Astrocyte (in vitro differentiated cells and primary cell): ENCODE results near the gene CPA2. TPM values are rescaled to one million over a fixed set of nuclear protein-coding genes. Genes with fewer than 3 reads are reported as not detected.
"Not testable (repeated sequence)": the region's sequence is repeated elsewhere in the genome, so short reads cannot be mapped to it uniquely, and the experiment has no call there.

Experiments
- DNase-seq: peaks from one replicate; pipeline ENCODE4 v3.0.0-alpha.2; 2010; ENCODE audit warnings: low read depth
- FAIRE-seq: peaks from 2 replicates; lab custom pipeline; 2011; peaks lifted over from hg19 to GRCh38; lab: Jason Lieb, UNC
- H2AFZ ChIP-seq: 2 replicates; pipeline ENCODE4 v1.6.0; 2012; ENCODE audit warnings: low read depth, low read length, inconsistent platforms
- H3K27ac ChIP-seq: 2 replicates; pipeline ENCODE4 v1.5.1; 2011; ENCODE audit warnings: low read depth, low read length, inconsistent platforms
- H3K27me3 ChIP-seq: 2 replicates; pipeline ENCODE4 v1.6.0; 2011; ENCODE audit warnings: low read length, inconsistent platforms; ENCODE audit not compliant: insufficient read depth
- H3K36me3 ChIP-seq: 2 replicates; pipeline ENCODE4 v1.5.1; 2011; ENCODE audit warnings: low read length, inconsistent platforms; ENCODE audit not compliant: insufficient read depth
- H3K4me1 ChIP-seq: 2 replicates; pipeline ENCODE4 v1.5.1; 2011; ENCODE audit warnings: low read length, inconsistent platforms; ENCODE audit not compliant: insufficient read depth
- H3K4me2 ChIP-seq: 2 replicates; pipeline ENCODE4 v1.6.0; 2012; ENCODE audit warnings: low read length, inconsistent platforms
- H3K4me3 ChIP-seq: 2 replicates; pipeline ENCODE4 v1.5.1; 2011; ENCODE audit warnings: low read depth, mild to moderate bottlenecking, low read length, inconsistent platforms; ENCODE audit not compliant: insufficient read depth
- H3K79me2 ChIP-seq: 2 replicates; pipeline ENCODE4 v1.6.0; 2012; ENCODE audit warnings: mild to moderate bottlenecking, low read length, inconsistent platforms; ENCODE audit not compliant: insufficient read depth
- H3K9ac ChIP-seq: 2 replicates; pipeline ENCODE4 v1.6.0; 2012; ENCODE audit warnings: mild to moderate bottlenecking, low read length, inconsistent platforms
- H3K9me3 ChIP-seq: 2 replicates; pipeline ENCODE4 v1.5.1; 2012; ENCODE audit warnings: low read depth, mild to moderate bottlenecking, low read length, inconsistent platforms; ENCODE audit not compliant: insufficient read depth
- H4K20me1 ChIP-seq: 2 replicates; pipeline ENCODE4 v1.6.0; 2012; ENCODE audit warnings: low read length, inconsistent platforms; ENCODE audit not compliant: insufficient read depth
- H3K27ac Mint-ChIP-seq: one replicate; pipeline ENCODE4 v1.8.0; 2021; ENCODE audit warnings: mild to moderate bottlenecking, mixed read lengths; ENCODE audit not compliant: unreplicated experiment
- H3K27me3 Mint-ChIP-seq: one replicate; pipeline ENCODE4 v1.8.0; 2021; ENCODE audit warnings: low read depth, mixed read lengths; ENCODE audit not compliant: unreplicated experiment
- H3K36me3 Mint-ChIP-seq: one replicate; pipeline ENCODE4 v1.8.0; 2021; ENCODE audit warnings: low read depth, mixed read lengths; ENCODE audit not compliant: unreplicated experiment
- H3K4me1 Mint-ChIP-seq: one replicate; pipeline ENCODE4 v1.8.0; 2021; ENCODE audit warnings: low read depth, mixed read lengths; ENCODE audit not compliant: unreplicated experiment
- H3K4me3 Mint-ChIP-seq: one replicate; pipeline ENCODE4 v1.8.0; 2021; ENCODE audit warnings: mild to moderate bottlenecking, moderate library complexity, mixed read lengths; ENCODE audit not compliant: unreplicated experiment
- H3K9me3 Mint-ChIP-seq: one replicate; pipeline ENCODE4 v1.8.0; 2021; ENCODE audit warnings: mild to moderate bottlenecking, mixed read lengths; ENCODE audit not compliant: unreplicated experiment
- CTCF ChIP-seq: IDR thresholded peaks from 2 replicates; pipeline ENCODE4 v1.5.1; 2011; ENCODE audit warnings: low read depth, mild to moderate bottlenecking, inconsistent platforms, low read length, moderate library complexity; ENCODE audit not compliant: insufficient read depth
- EZH2 ChIP-seq: IDR thresholded peaks from 2 replicates; pipeline ENCODE4 v1.6.1; 2012; ENCODE audit warnings: mild to moderate bottlenecking, low read length, inconsistent platforms; ENCODE audit not compliant: insufficient read depth
- total RNA-seq: library from RNA; stranded (reverse); gene quantifications from 2 replicates; pipeline ENCODE4 v1.2.1, GENCODE V29; 2021

Gene CPA2
- total RNA-seq, 1 donor from 2014 or later, result not detected

GRCh38 chr7:130224210-130224609 is 42.5 kb upstream of the CPA2 start:
- Mint-ChIP-seq H3K4me1 (no peaks in the 10 kb centered on the region), H3K27ac (no peak overlapping the region), H3K27me3 (peaks cover 9% of the 10 kb centered on the region), H3K36me3 (no peaks in the 10 kb centered on the region), H3K4me3 (no peak overlapping the region), H3K9me3 (peaks cover 8% of the 10 kb centered on the region)
- FAIRE-seq, result no peak
- H3K27ac ChIP-seq, result no peak overlapping the region
- H2AFZ ChIP-seq, result no peak overlapping the region
- no peaks in the 10 kb centered on the region for H4K20me1 ChIP-seq
- H3K4me3 ChIP-seq, result no peak overlapping the region
- no peaks in the 10 kb centered on the region for H3K36me3 ChIP-seq
- H3K27me3 ChIP-seq, result no peaks in the 10 kb centered on the region
- no peaks in the 10 kb centered on the region for H3K9me3 ChIP-seq
- no peak for DNase-seq
- no peaks in the 10 kb centered on the region for H3K4me1 ChIP-seq
- no peak overlapping the region for H3K9ac ChIP-seq
- no peak for TF ChIP-seq EZH2
- no peak for TF ChIP-seq CTCF
- no peak overlapping the region for H3K4me2 ChIP-seq
- H3K79me2 ChIP-seq, result no peaks in the 10 kb centered on the region

GRCh38 chr7:130224923-130225322 is 41.7 kb upstream of the CPA2 start:
- H3K4me1 ChIP-seq, H3K4me3 ChIP-seq, H3K9me3 ChIP-seq, H3K79me2 ChIP-seq, H4K20me1 ChIP-seq, H3K4me3 Mint-ChIP-seq, H3K4me1 Mint-ChIP-seq, H3K27me3 Mint-ChIP-seq, H3K9ac ChIP-seq, H3K27ac ChIP-seq, H3K36me3 Mint-ChIP-seq, H3K36me3 ChIP-seq, FAIRE-seq, H3K9me3 Mint-ChIP-seq, H3K27me3 ChIP-seq, H3K4me2 ChIP-seq: not testable (repeated sequence)
- H2AFZ ChIP-seq, result peak overlapping the region; percentile 10
- DNase-seq, result peak; percentile 48
- peak overlapping the region; percentile 26 for H3K27ac Mint-ChIP-seq

- Mint-ChIP-seq H3K27me3 (no peaks in the 10 kb centered on the region), H3K4me1 (no peaks in the 10 kb centered on the region), H3K9me3 (peaks cover 12% of the 10 kb centered on the region), H3K4me3 (no peak overlapping the region), H3K27ac (peak overlapping the region; percentile 23), H3K36me3 (peaks cover 2% of the 10 kb centered on the region)
- DNase-seq, result no peak
- Histone ChIP-seq H2AFZ (no peak overlapping the region), H3K27me3 (no peaks in the 10 kb centered on the region), H4K20me1 (no peaks in the 10 kb centered on the region), H3K9ac (no peak overlapping the region), H3K36me3 (no peaks in the 10 kb centered on the region), H3K27ac (no peak overlapping the region), H3K79me2 (no peaks in the 10 kb centered on the region), H3K4me1 (no peaks in the 10 kb centered on the region), H3K4me2 (no peak overlapping the region), H3K4me3 (no peak overlapping the region), H3K9me3 (no peaks in the 10 kb centered on the region)
- FAIRE-seq, result no peak
- TF ChIP-seq CTCF (no peak), EZH2 (no peak)
These were observed 40.3 kb upstream of the CPA2 start for GRCh38 chr7:130226333-130226732.
